Measurements from ENCODE around the gene OXNAD1.

OXNAD1 gene

GRCh38 chr3:16346413-16347081 is 81.5 kb downstream of the OXNAD1 start:
- H3K36me3 ChIP-seq (ENCODE audit: control insufficient read depth, insufficient read depth, low read length), result no peaks in the 10 kb centered on the region
- no peak overlapping the region for H3K27ac ChIP-seq (ENCODE audit: low read depth, low read length)
- peaks cover 6% of the 10 kb centered on the region; the same call in 1 of the 2 replicates for H3K4me1 ChIP-seq (ENCODE audit: control insufficient read depth, insufficient read depth, low read length)
- H3K9me3 ChIP-seq (ENCODE audit: control insufficient read depth, insufficient read depth, low read length), result no peaks in the 10 kb centered on the region
- no peak overlapping the region for H3K9ac ChIP-seq (ENCODE audit: low read depth, low read length)
- H3K27me3 ChIP-seq (ENCODE audit: control insufficient read depth, insufficient read depth, low read length), result no peaks in the 10 kb centered on the region
- no peak overlapping the region for H3K4me3 ChIP-seq (ENCODE audit: low read depth, low read length)

- H3K27me3 ChIP-seq (ENCODE audit: control insufficient read depth, insufficient read depth, low read length), result no peaks in the 10 kb centered on the region
- no peak overlapping the region for H3K4me3 ChIP-seq (ENCODE audit: low read depth, low read length)
- no peaks in the 10 kb centered on the region for H3K36me3 ChIP-seq (ENCODE audit: control insufficient read depth, insufficient read depth, low read length)
- H3K9ac ChIP-seq (ENCODE audit: low read depth, low read length), result no peak overlapping the region
- no peak overlapping the region for H3K27ac ChIP-seq (ENCODE audit: low read depth, low read length)
- H3K4me1 ChIP-seq (ENCODE audit: control insufficient read depth, insufficient read depth, low read length), result peaks cover 15% of the 10 kb centered on the region
- no peaks in the 10 kb centered on the region for H3K9me3 ChIP-seq (ENCODE audit: control insufficient read depth, insufficient read depth, low read length)
Measured at GRCh38 chr3:16347548-16347947, 82.5 kb downstream of the OXNAD1 start.

DNA sequence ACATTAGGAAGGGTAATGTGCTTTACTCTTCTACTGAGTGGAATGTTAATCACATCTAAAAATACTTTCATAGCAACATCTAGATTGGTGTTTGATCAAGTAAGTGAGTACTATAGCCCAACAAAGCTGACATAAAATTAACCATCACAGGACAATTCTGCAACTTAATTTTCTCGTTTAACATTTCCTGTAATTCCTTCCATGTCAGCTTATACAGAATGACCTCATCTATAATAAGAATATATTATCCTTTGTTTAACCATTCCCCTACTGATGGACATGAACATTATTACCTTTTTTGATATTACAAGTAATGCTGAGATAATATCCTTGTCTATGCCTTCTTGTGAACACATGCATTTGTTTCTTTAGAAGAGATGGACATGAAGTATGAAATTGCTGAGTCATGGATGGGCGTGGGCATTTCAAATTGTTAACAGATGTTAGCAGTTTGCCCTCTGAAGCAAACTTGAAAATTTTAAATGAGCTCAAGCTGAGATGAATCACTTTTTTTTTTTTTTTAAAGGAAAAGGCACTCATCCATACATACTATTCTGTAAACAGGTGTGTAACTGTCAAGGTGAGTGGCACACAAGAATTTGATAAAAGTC is 85.1 kb downstream of the OXNAD1 start:
- Histone ChIP-seq H3K4me1 (ENCODE audit: control insufficient read depth, insufficient read depth, low read length) (peaks cover 22% of the 10 kb centered on the region), H3K4me3 (ENCODE audit: low read depth, low read length) (no peak overlapping the region), H3K36me3 (ENCODE audit: control insufficient read depth, insufficient read depth, low read length) (no peaks in the 10 kb centered on the region), H3K27ac (ENCODE audit: low read depth, low read length) (no peak overlapping the region), H3K9ac (ENCODE audit: low read depth, low read length) (no peak overlapping the region), H3K9me3 (ENCODE audit: control insufficient read depth, insufficient read depth, low read length) (no peaks in the 10 kb centered on the region), H3K27me3 (ENCODE audit: control insufficient read depth, insufficient read depth, low read length) (no peaks in the 10 kb centered on the region)

DNA sequence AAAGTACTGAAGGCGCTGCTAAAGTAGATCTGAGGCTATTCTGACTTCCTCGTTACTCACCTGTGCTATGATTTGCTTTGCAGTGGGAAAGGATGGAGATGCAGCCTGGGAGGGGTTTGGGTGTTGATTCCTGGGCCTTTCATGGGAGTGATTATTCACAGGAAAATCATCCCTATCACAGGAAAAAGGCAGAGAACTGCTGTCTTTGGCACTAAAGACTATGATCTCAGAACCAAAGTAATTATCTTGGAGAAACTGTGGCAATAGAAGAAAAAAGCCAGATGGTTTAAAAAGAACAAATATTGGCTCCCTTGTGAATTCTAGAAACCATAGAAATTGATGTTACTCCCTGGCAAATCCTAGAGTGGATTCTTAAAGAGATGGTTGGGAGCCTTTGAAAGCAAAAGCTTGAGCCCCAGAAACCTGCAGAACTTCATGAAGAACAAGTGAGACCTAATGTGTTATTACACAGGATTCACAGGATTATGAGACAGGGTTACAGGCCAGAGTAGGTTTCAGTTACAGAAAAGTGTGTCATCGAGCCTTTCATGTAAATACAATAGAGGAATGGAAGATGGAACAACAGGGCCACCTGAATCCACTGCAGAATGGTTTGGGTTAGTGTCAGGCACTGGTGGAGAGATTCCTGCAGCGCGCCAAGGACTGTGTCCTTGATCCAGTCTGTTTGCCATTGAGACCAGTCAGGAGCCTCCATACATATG is 85.7 kb downstream of the OXNAD1 start:
- H3K27me3 ChIP-seq (ENCODE audit: control insufficient read depth, insufficient read depth, low read length), result no peaks in the 10 kb centered on the region
- no peaks in the 10 kb centered on the region for H3K9me3 ChIP-seq (ENCODE audit: control insufficient read depth, insufficient read depth, low read length)
- H3K4me1 ChIP-seq (ENCODE audit: control insufficient read depth, insufficient read depth, low read length), result peaks cover 22% of the 10 kb centered on the region
- no peaks in the 10 kb centered on the region for H3K36me3 ChIP-seq (ENCODE audit: control insufficient read depth, insufficient read depth, low read length)
- no peak overlapping the region for H3K4me3 ChIP-seq (ENCODE audit: low read depth, low read length)
- no peak overlapping the region for H3K27ac ChIP-seq (ENCODE audit: low read depth, low read length)
- H3K9ac ChIP-seq (ENCODE audit: low read depth, low read length), result no peak overlapping the region

DNA sequence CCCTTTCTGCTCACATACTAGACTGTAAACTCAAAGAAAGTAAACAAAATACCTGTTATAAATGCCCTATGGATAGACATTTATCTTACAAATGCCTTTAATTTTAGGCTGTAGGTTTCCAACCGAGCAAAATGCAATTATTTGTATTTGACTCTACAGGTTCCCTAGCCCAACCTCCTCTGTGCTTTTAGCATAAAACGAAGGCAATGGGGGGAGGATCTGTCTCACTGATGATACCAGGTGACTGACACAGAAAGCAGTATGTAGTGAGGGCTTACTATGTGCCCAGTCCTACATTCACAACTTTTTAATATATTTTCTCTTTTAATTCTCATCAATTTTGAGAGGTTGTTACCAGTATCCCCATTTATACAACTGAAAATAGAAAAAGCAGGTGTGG is 87.4 kb downstream of the OXNAD1 start:
- H3K27me3 ChIP-seq (ENCODE audit: control insufficient read depth, insufficient read depth, low read length), result no peaks in the 10 kb centered on the region
- no peak overlapping the region; the same call in 1 of the 2 replicates for H3K4me3 ChIP-seq (ENCODE audit: low read depth, low read length)
- no peaks in the 10 kb centered on the region for H3K36me3 ChIP-seq (ENCODE audit: control insufficient read depth, insufficient read depth, low read length)
- peaks cover 18% of the 10 kb centered on the region for H3K4me1 ChIP-seq (ENCODE audit: control insufficient read depth, insufficient read depth, low read length)
- no peak overlapping the region for H3K9ac ChIP-seq (ENCODE audit: low read depth, low read length)
- H3K9me3 ChIP-seq (ENCODE audit: control insufficient read depth, insufficient read depth, low read length), result no peaks in the 10 kb centered on the region
- H3K27ac ChIP-seq (ENCODE audit: low read depth, low read length), result no peak overlapping the region

- Histone ChIP-seq H3K27me3 (ENCODE audit: control insufficient read depth, insufficient read depth, low read length) (no peaks in the 10 kb centered on the region), H3K9ac (ENCODE audit: low read depth, low read length) (no peak overlapping the region), H3K27ac (ENCODE audit: low read depth, low read length) (no peak overlapping the region), H3K4me1 (ENCODE audit: control insufficient read depth, insufficient read depth, low read length) (peaks cover 18% of the 10 kb centered on the region), H3K36me3 (ENCODE audit: control insufficient read depth, insufficient read depth, low read length) (no peaks in the 10 kb centered on the region), H3K9me3 (ENCODE audit: control insufficient read depth, insufficient read depth, low read length) (no peaks in the 10 kb centered on the region), H3K4me3 (ENCODE audit: low read depth, low read length) (no peak overlapping the region)
Measured at GRCh38 chr3:16354291-16354690, 89.3 kb downstream of the OXNAD1 start.
